Activated CD8-positive, alpha-beta memory T cell treated with anti-CD3 and anti-CD28 coated beads for 1 hour (primary cell): ENCODE measurements around the gene DOC2A.
"Not testable (repeated sequence)": the region's sequence is repeated elsewhere in the genome, so short reads cannot be mapped to it uniquely, and the experiment has no call there.

Experiments
- DNase-seq, 2 donors: peaks; one replicate each; pipeline ENCODE4 v3.0.0-alpha.2; 2020; ENCODE audit warnings: low read depth in 1 of 2; ENCODE audit errors: extremely low read depth in 1 of 2

DOC2A gene

GRCh38 chr16:30027588-30028437, 17.0 kb upstream of the DOC2A start:
- DNase-seq = no peak

DNA sequence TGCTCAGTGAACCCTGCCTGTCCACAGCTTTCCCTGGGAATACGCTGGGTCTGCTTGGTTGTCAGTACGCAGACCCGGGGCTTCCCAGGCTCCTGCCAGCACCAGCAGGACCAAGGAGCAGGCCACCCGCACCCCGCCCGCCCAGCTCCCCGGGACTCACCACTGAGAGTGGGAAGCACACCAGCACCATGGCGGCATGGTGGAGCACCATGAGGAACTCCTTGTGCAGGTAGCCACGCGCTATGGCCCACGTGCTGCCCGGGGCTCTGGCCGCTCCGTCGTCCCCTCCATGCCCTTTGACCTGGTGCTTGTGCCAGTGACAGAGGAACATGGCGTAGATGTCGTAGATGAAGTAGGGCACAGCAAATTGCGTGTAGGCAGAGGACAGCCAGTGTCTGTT, 15.6 kb upstream of the DOC2A start:
- DNase-seq = no peak

- DNase-seq = no peak
These were observed 14.7 kb upstream of the DOC2A start for GRCh38 chr16:30025574-30025973.

GRCh38 chr16:30025156-30025555, 14.3 kb upstream of the DOC2A start:
- DNase-seq = no peak

- no peak for DNase-seq
These were observed 13.6 kb upstream of the DOC2A start for GRCh38 chr16:30024451-30024850.

DNA sequence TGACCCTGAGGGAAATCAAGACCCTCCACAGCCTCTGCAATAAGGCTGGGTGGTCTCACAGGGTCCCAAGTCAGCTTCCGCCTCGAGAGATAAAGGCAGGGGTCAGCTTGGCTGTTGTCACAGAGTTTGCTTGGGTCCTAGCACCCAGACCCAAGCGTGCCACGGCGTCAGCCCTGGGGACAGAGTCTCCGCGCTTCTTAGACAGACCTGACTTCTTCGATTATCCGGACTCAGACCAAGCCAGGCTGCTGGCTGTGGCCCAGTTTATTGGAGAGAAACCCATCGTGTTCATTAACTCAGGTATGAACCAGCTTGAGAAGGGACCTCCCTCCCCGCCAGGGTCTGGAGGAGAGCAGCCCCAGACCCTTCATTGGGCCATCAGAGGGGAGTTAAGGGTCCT, 12.8 kb upstream of the DOC2A start:
- DNase-seq = no peak

GRCh38 chr16:30022887-30023286, 12.1 kb upstream of the DOC2A start, which contains the start of gene C16orf92:
TSS of gene C16orf92 (plus strand) at chr16:30023198. CDS start at chr16:30023341, 143 bp downstream.
- no peak for DNase-seq

GRCh38 chr16:30018731-30019158, 7.9 kb upstream of the DOC2A start:
- DNase-seq = no peak

GRCh38 chr16:30017937-30018336, 7.1 kb upstream of the DOC2A start:
- not testable (repeated sequence) for DNase-seq

DNA sequence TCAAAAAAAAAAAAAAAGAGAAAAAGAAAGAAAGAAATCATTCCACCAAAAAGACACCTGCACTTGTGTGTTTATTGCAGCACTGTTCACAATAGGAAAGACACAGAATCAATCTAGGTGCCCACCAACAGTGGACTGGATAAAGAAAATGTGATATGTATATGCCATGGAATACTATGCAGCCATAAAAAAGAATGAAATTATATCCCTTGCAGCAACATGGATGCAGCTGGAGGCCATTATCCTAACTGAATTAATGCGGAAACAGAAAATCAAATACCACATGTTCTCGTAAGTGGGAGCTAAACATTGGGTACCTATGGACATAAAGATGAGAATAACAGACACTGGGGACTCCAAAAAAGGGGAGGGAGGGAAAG, 6.4 kb upstream of the DOC2A start:
- DNase-seq = no peak

- DNase-seq = no peak
These were observed 5.9 kb upstream of the DOC2A start for GRCh38 chr16:30016555-30017276.

DNA sequence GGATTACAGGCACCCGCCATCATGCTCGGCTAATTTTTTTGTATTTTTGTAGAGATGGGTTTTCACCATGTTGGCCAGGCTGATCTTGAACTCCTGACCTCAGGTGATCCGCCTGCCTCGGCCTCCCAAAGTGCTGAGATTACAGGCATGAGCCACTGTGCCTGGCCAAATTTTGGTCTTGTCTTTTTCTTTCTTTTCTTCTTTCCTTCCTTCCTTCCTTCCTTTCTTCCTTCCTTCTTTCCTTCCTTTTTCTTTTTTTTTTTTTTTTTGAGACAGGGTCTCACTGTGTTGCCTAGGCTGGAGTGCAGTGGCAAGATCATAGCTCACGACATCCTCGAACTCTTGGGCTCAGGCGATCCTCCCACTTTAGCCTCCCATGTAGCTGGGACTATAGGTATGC, 4.6 kb upstream of the DOC2A start:
- DNase-seq = not testable (repeated sequence)

DNA sequence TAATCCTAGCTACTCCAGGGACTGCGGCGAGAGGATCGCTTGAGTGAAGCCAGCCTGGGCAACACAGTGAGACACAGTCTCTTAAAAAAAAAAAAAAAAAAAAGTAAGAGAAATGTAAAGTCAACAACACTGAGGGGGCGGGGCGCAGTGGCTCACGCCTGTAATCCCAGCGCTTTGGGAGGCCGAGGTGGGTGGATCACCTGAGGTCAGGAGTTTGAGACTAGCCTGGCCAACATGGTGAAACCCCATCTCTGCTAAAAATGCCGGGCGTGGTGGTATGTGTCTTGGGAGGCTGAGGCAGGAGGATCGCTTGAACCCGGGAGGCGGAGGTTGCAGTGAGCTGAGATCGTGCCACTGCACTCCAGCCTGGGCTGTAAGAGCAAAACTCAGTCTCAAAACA, 1.8 kb upstream of the DOC2A start:
- DNase-seq = not testable (repeated sequence)

DNA sequence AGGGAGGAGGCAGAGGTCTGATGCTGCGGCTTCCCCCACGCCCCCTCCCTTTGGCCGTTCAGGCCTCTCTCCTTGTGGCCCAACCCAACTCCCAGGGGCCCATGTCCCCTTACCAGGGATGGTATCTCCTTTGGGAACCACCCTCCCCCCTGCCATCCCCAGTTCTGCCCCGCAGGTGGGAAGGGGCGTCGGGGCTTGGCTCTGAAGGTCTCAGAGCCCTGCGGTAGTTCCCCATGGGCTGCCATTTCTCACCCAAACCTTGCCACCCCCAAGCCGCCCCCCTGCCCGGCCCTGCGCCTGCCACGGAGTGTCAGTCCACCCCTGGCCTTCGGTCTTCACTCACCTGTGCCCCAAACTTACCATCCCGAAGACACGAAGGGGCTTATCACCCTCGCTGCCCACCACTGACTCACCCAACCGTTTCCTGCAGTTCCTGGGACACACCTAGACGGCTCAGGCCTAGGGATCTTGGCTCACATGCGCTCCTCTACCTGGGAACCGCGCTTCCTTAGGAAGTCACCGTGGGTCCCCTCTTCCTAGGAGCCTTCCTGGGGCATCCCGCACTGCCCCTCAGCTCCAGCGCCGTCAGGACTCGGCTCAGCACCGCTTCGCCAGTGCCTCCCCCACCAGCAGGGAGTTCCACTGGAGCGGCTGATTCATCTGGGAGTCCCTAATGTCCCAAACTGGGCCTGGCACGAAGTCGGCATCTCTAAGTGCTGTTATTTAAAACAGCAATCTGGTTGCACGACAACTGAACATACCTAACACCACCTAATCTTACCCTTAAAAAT, 1.1 kb upstream of the DOC2A start:
- no peak for DNase-seq

DNA sequence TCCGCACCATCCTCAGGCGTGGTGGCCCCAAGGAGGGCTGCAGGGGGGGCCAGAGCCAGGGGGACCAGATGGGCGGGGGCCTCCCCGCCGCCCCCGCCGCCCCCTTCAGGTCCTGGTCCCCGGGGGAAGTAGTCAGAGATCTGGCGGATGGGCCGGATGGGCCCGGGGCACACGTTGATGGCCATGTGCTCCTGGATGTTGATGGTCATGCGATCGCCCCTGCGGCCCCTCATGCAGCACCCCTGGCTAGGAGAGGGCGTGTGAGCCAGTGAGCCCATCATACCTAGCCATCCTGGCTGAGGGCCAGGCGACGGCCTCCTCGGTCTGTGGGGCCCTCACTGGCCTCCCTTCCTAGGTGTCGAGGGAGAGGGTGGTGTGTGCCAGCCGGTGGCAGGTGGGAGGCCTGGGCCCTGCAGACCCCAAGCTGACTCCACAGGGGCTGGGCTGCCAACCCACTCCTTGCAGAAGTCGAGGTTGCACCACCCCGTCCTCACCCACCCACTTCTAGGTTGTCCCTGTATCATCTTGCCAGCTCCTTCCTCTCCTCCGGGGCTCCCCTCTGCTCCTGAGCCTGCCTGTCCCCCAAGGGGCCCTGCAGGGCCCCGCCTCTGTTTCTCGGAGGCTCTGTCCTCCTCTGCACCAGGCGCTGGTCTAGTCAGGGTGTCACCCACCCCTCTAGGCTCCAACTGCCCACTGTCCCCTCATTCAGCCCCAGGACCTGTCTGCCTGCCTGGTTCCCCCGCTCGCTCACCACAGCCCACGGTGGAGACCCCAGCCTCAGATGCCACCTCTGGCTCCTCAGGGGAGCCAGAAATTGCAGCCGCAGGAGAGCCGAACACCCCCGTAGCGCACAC, 610 bp downstream of the DOC2A start:
- no peak for DNase-seq

- no peak for DNase-seq
These were observed 1.6 kb downstream of the DOC2A start for GRCh38 chr16:30009085-30009862.

- no peak for DNase-seq
These were observed 3.4 kb downstream of the DOC2A start for GRCh38 chr16:30007378-30007895.

DNA sequence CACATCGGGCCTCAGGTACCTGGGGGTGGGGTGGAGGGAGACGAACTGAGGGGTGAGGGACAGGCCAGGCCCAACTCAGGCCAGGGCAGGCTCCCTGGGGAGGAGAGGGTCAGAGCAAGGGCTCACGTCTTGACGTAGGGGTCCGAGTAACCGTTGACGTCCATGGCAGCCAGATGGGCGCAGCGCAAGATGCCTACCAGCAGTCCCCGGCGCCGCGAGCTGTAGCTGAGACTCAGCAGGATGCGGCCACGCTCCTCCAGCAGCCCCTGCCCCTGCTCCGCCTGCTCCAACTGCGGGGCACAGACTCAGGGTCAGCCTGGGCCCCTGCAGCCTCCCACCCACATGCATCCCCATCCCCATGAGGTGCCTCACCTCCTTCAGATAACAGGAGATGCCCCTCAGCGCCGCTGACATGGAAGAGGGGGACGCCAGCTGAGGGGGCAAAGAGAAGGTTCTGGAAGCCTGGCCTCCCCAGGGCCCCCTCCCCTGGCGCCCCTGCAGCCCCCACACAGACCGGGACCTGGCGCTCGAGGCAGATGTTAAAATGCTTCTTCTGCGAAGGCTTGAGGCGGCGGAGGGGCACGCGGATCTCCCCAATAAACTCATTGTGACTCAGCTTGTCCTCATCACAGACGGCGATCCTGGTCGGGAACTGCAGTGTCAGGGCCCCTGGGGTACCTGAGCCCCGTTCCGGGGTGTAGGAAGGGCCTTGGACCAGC, 4.0 kb downstream of the DOC2A start:
- DNase-seq = no peak

DNA sequence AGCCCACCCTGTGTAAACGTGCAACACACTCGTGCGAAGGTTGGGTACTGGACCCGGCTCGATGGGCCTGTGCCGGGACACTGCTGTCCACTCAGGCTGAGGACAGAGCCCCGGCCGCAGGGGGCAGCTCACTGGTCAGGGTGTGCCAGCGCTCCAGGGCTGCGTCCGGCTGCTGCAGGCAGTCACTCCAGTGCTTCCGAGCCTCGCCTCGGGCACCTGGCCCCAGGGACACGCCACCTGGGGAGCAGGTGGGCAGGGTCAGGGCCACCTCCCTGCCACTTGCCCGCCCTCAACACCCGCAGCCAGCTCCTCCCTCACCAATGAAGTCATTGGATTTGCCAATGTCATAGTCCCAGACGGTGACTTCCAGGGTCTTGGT, 4.7 kb downstream of the DOC2A start:
- DNase-seq = no peak
